WTC11 (cell line): ENCODE measurements around the gene CHTF18. TPM values are rescaled to one million over a fixed set of nuclear protein-coding genes. Genes with fewer than 3 reads are reported as not detected.
A peak's percentile ranks its signal among the peaks of the same experiment; 100 is the strongest.
"Not testable (repeated sequence)": the region's sequence is repeated elsewhere in the genome, so short reads cannot be mapped to it uniquely, and the experiment has no call there.

Experiments
- ATAC-seq: fragments of 200-7000 bp; cut with Tn5 transposase; 2 replicates; pipeline ENCODE4 v1.10.0; 2021; ENCODE audit warnings: mild to moderate bottlenecking, moderate library complexity
- CTCF ChIA-PET: fragments of 300-600 bp; sonication (Branson Sonifier 250); formaldehyde crosslinking; loops from one replicate; lab custom pipeline; 2021; ENCODE audit warnings: antibody characterized with exemption; lab: Charles Lee
- POLR2A ChIA-PET: fragments of 350-600 bp; sonication (Branson Sonifier 250); formaldehyde crosslinking; loops from one replicate; lab custom pipeline; 2021; ENCODE audit warnings: antibody characterized with exemption; lab: Charles Lee
- DNase-seq: peaks from one replicate; pipeline ENCODE4 v3.0.0; 2021; ENCODE audit warnings: low spot score
- H3K27ac Mint-ChIP-seq: 2 replicates; pipeline ENCODE4 v1.8.0; 2021; ENCODE audit warnings: mixed read lengths
- H3K27me3 Mint-ChIP-seq: 2 replicates; pipeline ENCODE4 v1.8.0; 2021; ENCODE audit warnings: low read depth, mild to moderate bottlenecking, moderate library complexity, mixed read lengths
- H3K36me3 Mint-ChIP-seq: 2 replicates; pipeline ENCODE4 v1.8.0; 2021; ENCODE audit warnings: mixed read lengths
- H3K4me1 Mint-ChIP-seq: 2 replicates; pipeline ENCODE4 v1.8.0; 2022; ENCODE audit warnings: mixed read lengths
- H3K4me3 Mint-ChIP-seq: 2 replicates; pipeline ENCODE4 v1.8.0; 2021; ENCODE audit warnings: mild to moderate bottlenecking, moderate library complexity, mixed read lengths
- H3K9me3 Mint-ChIP-seq: 2 replicates; pipeline ENCODE4 v1.8.0; 2021; ENCODE audit warnings: mixed read lengths
- ATF3 ChIP-seq: sonication (generic); formaldehyde crosslinking; conservative IDR thresholded peaks from 2 replicates; pipeline ENCODE4 v1.8.1; 2022; ENCODE audit warnings: mild to moderate bottlenecking, missing genetic modification reagents
- ATF6 ChIP-seq: sonication (generic); formaldehyde crosslinking; IDR thresholded peaks from 2 replicates; pipeline ENCODE4 v1.8.1; 2023; ENCODE audit warnings: mild to moderate bottlenecking, missing genetic modification reagents
- EMX1 ChIP-seq: fragments of 250-450 bp; sonication (Bioruptor Pico); IDR thresholded peaks from 2 replicates; pipeline ENCODE4 v1.8.0; 2021; ENCODE audit warnings: mild to moderate bottlenecking
- MLX ChIP-seq: sonication (generic); formaldehyde crosslinking; IDR thresholded peaks from 2 replicates; pipeline ENCODE4 v1.8.1; 2023; ENCODE audit warnings: mild to moderate bottlenecking, missing genetic modification reagents, moderate library complexity
- NFATC4 ChIP-seq: fragments of 250-450 bp; sonication (Bioruptor Pico); IDR thresholded peaks from 2 replicates; pipeline ENCODE4 v1.9.0; 2021; ENCODE audit warnings: mild to moderate bottlenecking
- PRRX2 ChIP-seq: fragments of 250-450 bp; sonication (Bioruptor Pico); IDR thresholded peaks from 2 replicates; pipeline ENCODE4 v1.8.0; 2021; ENCODE audit warnings: mild to moderate bottlenecking
- ZNF121 ChIP-seq: sonication (generic); formaldehyde crosslinking; IDR thresholded peaks from 2 replicates; pipeline ENCODE4 v1.8.0; 2023; ENCODE audit warnings: missing genetic modification reagents
- ZNF138 ChIP-seq: sonication (generic); formaldehyde crosslinking; conservative IDR thresholded peaks from 2 replicates; pipeline ENCODE4 v1.8.1; 2022; ENCODE audit warnings: mild to moderate bottlenecking, moderate library complexity, missing genetic modification reagents
- ZNF423 ChIP-seq: fragments of 250-450 bp; sonication (Bioruptor Pico); IDR thresholded peaks from 2 replicates; pipeline ENCODE4 v2.1.2; 2022; ENCODE audit warnings: mild to moderate bottlenecking, moderate library complexity
- ZNF532 ChIP-seq: fragments of 250-450 bp; sonication (Bioruptor Pico); IDR thresholded peaks from 2 replicates; pipeline ENCODE4 v1.9.0; 2021; ENCODE audit warnings: mild to moderate bottlenecking, borderline replicate concordance
- total RNA-seq: library from RNA; stranded (reverse); gene quantifications from 3 replicates; pipeline ENCODE4 v1.2.3, GENCODE V29; 2021

The CHTF18 gene
- total RNA-seq, 1 experiment from 2014 or later = 183 TPM

GRCh38 chr16:751152-752006 lies 37.0 kb upstream of the CHTF18 start:
- CTCF ChIA-PET = interaction anchor here (0.9 to 3.5 kb wide), 9 partner anchors 8 to 39 kb away, joined by 3 to 21 read pairs (median 4); partner anchors contain the start of genes CHTF18, CIAO3, MSLN and RPUSD1
- Mint-ChIP-seq H3K27me3 (peaks cover 2% of the 10 kb centered on the region; the same call in 1 of the 2 replicates), H3K27ac (peak overlapping the region; percentile 77)
- peak; percentile 49 for ATAC-seq
- TF ChIP-seq ZNF532 (no peak), ZNF121 (CRISPR knock-in tag) (no peak), PRRX2 (CRISPR knock-in tag) (no peak), ZNF138 (CRISPR knock-in tag) (no peak), ZNF423 (CRISPR knock-in tag) (no peak), ATF3 (CRISPR knock-in tag) (no peak), MLX (CRISPR knock-in tag) (no peak), NFATC4 (no peak)
- TF ChIP-seq, all 79 proteins: peak for 0
- DNase-seq = no peak
- no peaks in the 10 kb centered on the region; the same call in 1 of the 2 replicates for H3K36me3 Mint-ChIP-seq
- H3K4me3 Mint-ChIP-seq = peak overlapping the region; percentile 19; the same call in 1 of the 2 replicates
- POLR2A ChIA-PET = no interaction called here
- peaks cover 28% of the 10 kb centered on the region for H3K4me1 Mint-ChIP-seq
- H3K9me3 Mint-ChIP-seq = peaks cover 2% of the 10 kb centered on the region

- CTCF ChIA-PET = interaction anchor here (1.1 to 3.5 kb wide), 4 partner anchors 8 to 39 kb away, joined by 3 to 21 read pairs (median 10); partner anchors contain the start of gene CIAO3
- Mint-ChIP-seq H3K27me3 (peaks cover 6% of the 10 kb centered on the region; the same call in 1 of the 2 replicates), H3K4me3 (0 out of 2 replicates have a peak overlapping the region, but pooled peaks have one; percentile 2), H3K9me3 (peaks cover 5% of the 10 kb centered on the region), H3K36me3 (no peaks in the 10 kb centered on the region; the same call in 1 of the 2 replicates), H3K4me1 (peaks cover 28% of the 10 kb centered on the region), H3K27ac (peak overlapping the region; percentile 75)
- POLR2A ChIA-PET = no interaction called here
- DNase-seq = peak; percentile 38
- TF ChIP-seq ATF6 (CRISPR knock-in tag) (no peak), EMX1 (CRISPR knock-in tag) (no peak)
- ATAC-seq = peak; percentile 76
These were observed 36.5 kb upstream of the CHTF18 start for GRCh38 chr16:752007-752312.

GRCh38 chr16:754121-754607 lies 34.3 kb upstream of the CHTF18 start:
- H3K36me3 Mint-ChIP-seq, H3K27ac Mint-ChIP-seq, DNase-seq, H3K9me3 Mint-ChIP-seq, H3K27me3 Mint-ChIP-seq, ATAC-seq, CTCF ChIA-PET, H3K4me3 Mint-ChIP-seq: not testable (repeated sequence)
- H3K4me1 Mint-ChIP-seq = peaks cover 28% of the 10 kb centered on the region
- POLR2A ChIA-PET = interaction anchor here (0.7 kb wide), 1 partner anchor 47 kb away, joined by 4 read pairs; no protein-coding TSS in a partner anchor
